Suprapubic skin (tissue), 4 donors: ENCODE results near the gene KIF3C. TPM values are rescaled to one million over a fixed set of nuclear protein-coding genes. Genes with fewer than 3 reads are reported as not detected.

Experiments
- DNase-seq, 2 donors: peaks; one replicate each; pipeline ENCODE4 v3.0.0-alpha.2; 2019; ENCODE audit warnings: low spot score in 2 of 2
- H3K27ac ChIP-seq: fragments of 200-600 bp; sonication (generic); one replicate; pipeline ENCODE4 v1.5.1; 2019
- H3K27me3 ChIP-seq: fragments of 200-600 bp; sonication (generic); one replicate; pipeline ENCODE4 v1.5.1; 2019
- H3K36me3 ChIP-seq: fragments of 200-600 bp; sonication (generic); one replicate; pipeline ENCODE4 v1.5.1; 2019
- H3K4me1 ChIP-seq: fragments of 200-600 bp; sonication (generic); one replicate; pipeline ENCODE4 v1.5.1; 2019
- H3K4me3 ChIP-seq: fragments of 200-600 bp; sonication (generic); one replicate; pipeline ENCODE4 v1.5.1; 2019; ENCODE audit warnings: mild to moderate bottlenecking
- H3K9me3 ChIP-seq: fragments of 200-600 bp; sonication (generic); one replicate; pipeline ENCODE4 v1.5.1; 2019
- CTCF ChIP-seq, 2 donors: fragments of 200-600 bp in 1 of 2; fragments of 450-650 bp in 1 of 2; sonication (generic) in 1 of 2; IDR thresholded peaks; one replicate each; pipeline ENCODE4 v1.5.1; 2016 to 2019; ENCODE audit warnings: antibody characterized with exemption in 2 of 2, mild to moderate bottlenecking in 1 of 2, moderate library complexity in 1 of 2
- EP300 ChIP-seq: sonication (generic); formaldehyde crosslinking; IDR thresholded peaks from one replicate; pipeline ENCODE4 v1.6.1; 2017; ENCODE audit warnings: antibody characterized with exemption
- POLR2A ChIP-seq, 2 donors: fragments of 450-650 bp; IDR thresholded peaks; one replicate each; pipeline ENCODE4 v1.6.1; 2017; ENCODE audit warnings: antibody characterized with exemption in 2 of 2, mild to moderate bottlenecking in 2 of 2, moderate library complexity in 2 of 2
- POLR2AphosphoS5 ChIP-seq, 3 donors: sonication (generic); formaldehyde crosslinking; IDR thresholded peaks; one replicate each; pipeline ENCODE4 v1.6.1; 2017; ENCODE audit warnings: antibody characterized with exemption in 3 of 3
- WGBS: methylation state at CpG from one replicate; pipeline ENCODE4 v1.1.5; 2018; 5-methylcytosine and 5-hydroxymethylcytosine counted together
- total RNA-seq, 4 donors: library from RNA; depleted of rRNA; stranded (reverse); fragments of >200 nt; gene quantifications; one replicate each; pipeline ENCODE4 v1.1.0, GENCODE V29; 2016

The KIF3C gene
- total RNA-seq, 4 donors from 2014 or later = 3.2 to 5.8 (median 4.7) TPM

GRCh38 chr2:25980076-25980887 lies 2.0 kb downstream of the KIF3C start:
- no peak overlapping the region for H3K27ac ChIP-seq
- H3K4me1 ChIP-seq = peaks cover 20% of the 10 kb centered on the region
- no peaks in the 10 kb centered on the region for H3K36me3 ChIP-seq
- WGBS = 93% methylated on average over 21 of the region's 29 CpGs
- no peak for TF ChIP-seq EP300
- TF ChIP-seq CTCF (IDR thresholded peaks at IDR 0.05) = no peak
- TF ChIP-seq POLR2AphosphoS5 (IDR thresholded peaks at IDR 0.05) = no peak
- TF ChIP-seq POLR2A (IDR thresholded peaks at IDR 0.05) = no peak
- H3K27me3 ChIP-seq = no peaks in the 10 kb centered on the region
- DNase-seq = no peak
- no peak overlapping the region for H3K4me3 ChIP-seq
- no peaks in the 10 kb centered on the region for H3K9me3 ChIP-seq

- H3K27ac ChIP-seq = no peak overlapping the region
- H3K27me3 ChIP-seq = no peaks in the 10 kb centered on the region
- TF ChIP-seq CTCF (IDR thresholded peaks at IDR 0.05) (no peak), POLR2AphosphoS5 (IDR thresholded peaks at IDR 0.05) (no peak), POLR2A (IDR thresholded peaks at IDR 0.05) (no peak)
- no peak overlapping the region for H3K4me3 ChIP-seq
- H3K4me1 ChIP-seq = peaks cover 20% of the 10 kb centered on the region
- 95% methylated on average over 2 of the region's 2 CpGs for WGBS
- H3K9me3 ChIP-seq = no peaks in the 10 kb centered on the region
- DNase-seq = no peak
- H3K36me3 ChIP-seq = no peaks in the 10 kb centered on the region
Measured at GRCh38 chr2:25979001-25979400, 3.3 kb downstream of the KIF3C start.

GRCh38 chr2:25977768-25978167 lies 4.5 kb downstream of the KIF3C start:
- TF ChIP-seq EP300 (no peak), CTCF (IDR thresholded peaks at IDR 0.05) (no peak), POLR2A (IDR thresholded peaks at IDR 0.05) (no peak), POLR2AphosphoS5 (IDR thresholded peaks at IDR 0.05) (no peak)
- Histone ChIP-seq H3K27me3 (no peaks in the 10 kb centered on the region), H3K4me1 (peaks cover 18% of the 10 kb centered on the region), H3K9me3 (no peaks in the 10 kb centered on the region), H3K4me3 (no peak overlapping the region), H3K36me3 (no peaks in the 10 kb centered on the region), H3K27ac (no peak overlapping the region)
- WGBS = 60% methylated on average over 3 of the region's 3 CpGs
- no peak for DNase-seq

- Histone ChIP-seq H3K4me1 (peaks cover 16% of the 10 kb centered on the region), H3K27ac (no peak overlapping the region)
Measured at GRCh38 chr2:25976983-25977741, 5.1 kb downstream of the KIF3C start.

More at GRCh38 chr2:25976983-25977741, 5.1 kb downstream of the KIF3C start:
- Histone ChIP-seq H3K27me3 (no peaks in the 10 kb centered on the region), H3K36me3 (no peaks in the 10 kb centered on the region), H3K4me3 (no peak overlapping the region), H3K9me3 (no peaks in the 10 kb centered on the region)
- TF ChIP-seq EP300 (no peak), POLR2AphosphoS5 (IDR thresholded peaks at IDR 0.05) (no peak), CTCF (IDR thresholded peaks at IDR 0.05) (no peak), POLR2A (IDR thresholded peaks at IDR 0.05) (no peak)
- 60% methylated on average over 6 of the region's 6 CpGs for whole genome bisulfite sequencing
- no peak for DNase-seq
